PFSK-1 (cell line): Measurements from ENCODE around the gene FAM227B.

Experiments used
- FOXP2 ChIP-seq: optimal IDR thresholded peaks from 2 replicates; pipeline ENCODE3; 2011; ENCODE audit warnings: borderline replicate concordance, control low read depth, inconsistent platforms; ENCODE audit not compliant: insufficient read depth; ENCODE audit errors: extremely low read length, extremely low read depth
- POLR2AphosphoS5 ChIP-seq: IDR thresholded peaks from 2 replicates; pipeline ENCODE4 v1.6.1; 2012; ENCODE audit warnings: low read depth, mild to moderate bottlenecking, control low read depth, low read length, moderate library complexity
- REST ChIP-seq, 2 experiments: IDR thresholded peaks; 2 replicates each; pipeline versions ENCODE4 v1.6.1 to v1.8.0; 2011 to 2012; ENCODE audit warnings: low read depth in 2 of 2, low read length in 2 of 2, control low read depth in 1 of 2, inconsistent platforms in 1 of 2, mild to moderate bottlenecking in 1 of 2, moderate library complexity in 1 of 2; ENCODE audit not compliant: insufficient read depth in 1 of 2
- SIN3A ChIP-seq: IDR thresholded peaks from 2 replicates; pipeline ENCODE4 v1.6.1; 2012; ENCODE audit warnings: mild to moderate bottlenecking, low read length, moderate library complexity, borderline replicate concordance; ENCODE audit not compliant: insufficient read depth
- TAF1 ChIP-seq: IDR thresholded peaks from 2 replicates; pipeline ENCODE4 v1.6.1; 2012; ENCODE audit warnings: low read length, control low read depth, borderline replicate concordance; ENCODE audit not compliant: insufficient read depth

Gene FAM227B

DNA sequence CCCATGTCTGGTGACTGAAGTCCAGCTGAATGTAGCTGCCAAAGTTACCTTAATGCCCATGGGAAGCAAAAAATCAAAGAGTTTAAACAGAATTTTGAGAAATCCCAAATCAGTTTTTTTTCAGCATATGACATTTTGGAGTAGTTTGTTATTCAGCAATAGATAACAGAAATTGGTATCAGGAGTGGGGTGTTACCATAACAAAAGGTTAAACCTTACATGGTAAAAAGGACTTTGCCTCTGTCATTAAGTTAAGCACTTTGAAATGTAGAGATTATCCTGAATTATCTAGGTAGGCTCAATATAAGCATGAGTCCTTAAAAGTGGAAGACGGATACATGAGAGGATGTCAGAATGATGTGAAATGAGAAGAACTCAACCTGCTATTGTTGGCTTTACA lies 32.3 kb upstream of the FAM227B start:
- TF ChIP-seq SIN3A (no peak), FOXP2 (no peak), REST (IDR thresholded peaks at IDR 0.05; ENCODE audit: insufficient read depth in 1 of 2, low read depth in 2 of 2, low read length in 2 of 2) (no peak), TAF1 (no peak), POLR2AphosphoS5 (no peak)

- TF ChIP-seq REST (IDR thresholded peaks at IDR 0.05; ENCODE audit: insufficient read depth in 1 of 2, low read depth in 2 of 2, low read length in 2 of 2) (no peak), FOXP2 (no peak), TAF1 (no peak)
Observed at GRCh38 chr15:49650676-49651075, 30.1 kb upstream of the FAM227B start.

GRCh38 chr15:49649987-49650386 lies 29.4 kb upstream of the FAM227B start:
- TF ChIP-seq TAF1 (no peak), FOXP2 (no peak), REST (IDR thresholded peaks at IDR 0.05; ENCODE audit: insufficient read depth in 1 of 2, low read depth in 2 of 2, low read length in 2 of 2) (no peak), SIN3A (no peak), POLR2AphosphoS5 (no peak)

- TF ChIP-seq SIN3A (no peak), REST (IDR thresholded peaks at IDR 0.05; ENCODE audit: insufficient read depth in 1 of 2, low read depth in 2 of 2, low read length in 2 of 2) (no peak), POLR2AphosphoS5 (no peak), TAF1 (no peak), FOXP2 (no peak)
Observed at GRCh38 chr15:49646891-49647290, 26.3 kb upstream of the FAM227B start.

- no peak for TF ChIP-seq SIN3A
- no peak for TF ChIP-seq POLR2AphosphoS5
- no peak for TF ChIP-seq TAF1
- TF ChIP-seq FOXP2, result no peak
- no peak for TF ChIP-seq REST (IDR thresholded peaks at IDR 0.05; ENCODE audit: insufficient read depth in 1 of 2, low read depth in 2 of 2, low read length in 2 of 2)
Observed at GRCh38 chr15:49645941-49646340, 25.3 kb upstream of the FAM227B start.
